Measurements from ENCODE around the gene ATG4D.

ATG4D gene

DNA sequence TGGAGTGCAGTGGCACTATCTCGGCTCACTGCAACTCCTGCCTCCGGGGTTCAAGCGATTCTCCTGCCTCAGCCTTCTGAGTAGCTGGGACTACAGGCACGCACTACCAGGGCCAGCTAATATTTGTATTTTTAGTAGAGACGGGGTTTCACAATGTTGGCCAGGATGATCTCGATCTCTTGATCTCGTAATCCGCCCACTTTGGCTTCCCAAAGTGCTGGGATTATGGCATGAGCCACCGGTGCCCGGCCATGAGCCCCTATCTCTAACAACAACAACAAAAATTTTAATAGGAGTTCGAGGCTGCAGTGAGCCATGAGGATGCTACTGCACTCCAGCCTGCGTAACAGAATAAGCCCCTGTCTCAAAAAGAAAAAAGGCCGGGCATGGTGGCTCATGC, 38.4 kb downstream of the ATG4D start:
- no peak for DNase-seq

DNA sequence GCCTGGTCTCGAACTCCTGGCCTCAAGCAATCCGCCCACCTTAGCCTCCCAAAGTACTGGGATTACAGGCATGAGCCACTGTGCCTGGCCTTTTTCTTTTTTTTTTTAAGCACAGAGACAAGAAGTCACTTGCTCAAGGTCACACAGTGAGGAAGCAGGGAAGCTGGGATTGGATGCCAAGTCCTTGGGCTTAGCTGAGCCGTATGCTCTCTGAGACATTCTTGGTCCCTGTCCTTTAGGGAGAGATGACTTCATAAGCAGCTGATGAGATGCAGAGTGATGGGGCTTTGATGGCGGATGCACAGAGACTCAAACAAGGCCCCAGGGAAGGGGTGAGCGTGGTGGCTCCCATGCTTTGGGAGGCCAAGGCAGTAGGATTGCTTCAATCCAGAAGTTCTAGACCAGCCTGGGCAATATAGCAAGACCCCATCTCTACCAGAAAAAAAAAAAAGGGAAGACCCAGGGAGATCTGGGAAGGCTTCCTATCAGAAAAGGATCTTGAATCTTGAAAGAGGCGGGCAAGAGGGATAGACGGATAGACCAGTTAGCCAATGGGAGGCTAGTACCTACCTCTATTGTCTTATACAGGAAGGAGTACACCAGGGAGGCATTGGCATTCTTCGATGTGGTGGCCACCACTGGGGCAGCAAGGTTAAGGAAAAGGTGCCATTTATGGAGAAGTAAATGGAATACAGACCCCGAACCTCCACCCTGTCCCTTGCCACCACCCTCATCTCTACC, 39.5 kb downstream of the ATG4D start:
- no peak for DNase-seq

DNA sequence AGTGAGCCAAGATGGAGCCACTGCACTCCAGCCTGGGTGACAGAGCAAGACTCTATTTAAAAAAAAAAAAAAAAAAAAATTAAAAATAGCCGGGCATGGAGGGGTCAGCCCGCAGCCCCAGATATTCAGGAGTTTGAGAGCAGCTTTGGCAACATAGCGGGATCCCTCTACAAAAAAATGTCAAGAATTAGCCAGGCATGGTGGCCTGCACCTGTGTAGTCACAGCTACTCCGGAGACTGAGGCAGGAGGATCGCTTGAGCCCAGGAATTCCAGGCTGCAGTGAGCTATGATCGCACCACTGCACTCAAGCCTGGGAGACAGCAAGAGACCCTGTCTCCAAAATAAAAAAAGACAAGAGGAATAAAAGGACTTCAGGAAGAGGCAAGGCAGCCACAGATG, 42.7 kb downstream of the ATG4D start:
- DNase-seq: no peak

DNA sequence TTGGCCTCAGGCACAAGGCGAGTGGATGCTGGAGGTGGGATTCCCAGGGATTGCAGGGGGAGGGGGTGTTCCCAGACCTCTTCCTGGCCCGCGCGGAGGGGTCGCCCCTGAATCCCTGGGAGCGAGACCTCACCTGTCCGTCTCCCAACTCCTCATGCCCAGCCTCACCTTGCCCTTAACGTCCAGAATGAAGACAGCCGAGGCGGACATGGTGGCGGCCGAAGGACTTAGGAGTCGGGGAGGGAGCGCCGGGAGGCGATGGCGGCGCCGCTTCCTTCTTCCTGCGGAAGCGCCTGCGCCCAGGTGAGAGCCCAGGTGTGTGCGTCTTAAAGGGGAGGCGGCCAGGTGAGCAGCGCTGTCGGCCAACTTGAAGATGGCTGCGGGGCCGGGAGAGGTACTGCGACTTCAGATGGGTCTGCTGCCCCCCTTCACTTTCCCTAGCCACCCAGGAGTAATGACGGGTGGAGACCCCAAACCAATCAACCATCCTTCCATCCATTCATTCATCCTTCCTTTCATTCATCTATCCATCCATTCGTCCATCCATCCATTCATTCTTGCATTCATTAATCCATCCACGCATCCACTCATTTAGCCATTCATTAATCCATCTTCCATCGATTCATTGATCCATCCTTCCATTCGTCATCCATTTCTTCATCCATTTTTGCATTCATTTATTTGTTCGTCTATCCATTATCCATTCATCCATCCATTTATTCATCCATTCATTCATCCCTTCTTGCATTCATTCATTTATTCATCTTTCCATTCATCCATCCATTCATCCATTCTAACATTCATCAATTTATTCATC, 43.5 kb downstream of the ATG4D start, which contains the start of gene AP1M2:
Gene AP1M2 (minus strand): TSS at position 291 of the 817 bp plus-strand sequence. CDS start 81 bp downstream, at position 210.
- DNase-seq: peak; percentile 20

DNA sequence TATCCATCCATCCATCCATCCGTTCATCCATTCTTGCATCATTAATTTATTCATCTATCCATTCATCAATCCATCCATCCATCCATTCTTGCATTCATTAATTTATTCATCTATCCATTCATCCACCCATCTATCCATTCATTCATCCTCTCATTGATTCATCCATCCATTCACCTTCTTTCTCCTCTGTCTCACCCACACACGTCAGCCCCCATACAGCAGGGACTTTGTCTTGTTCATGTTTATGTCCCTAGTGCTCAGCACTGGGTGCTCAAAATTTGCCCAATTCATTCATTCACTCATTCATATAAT, 44.1 kb downstream of the ATG4D start:
- no peak for DNase-seq

DNA sequence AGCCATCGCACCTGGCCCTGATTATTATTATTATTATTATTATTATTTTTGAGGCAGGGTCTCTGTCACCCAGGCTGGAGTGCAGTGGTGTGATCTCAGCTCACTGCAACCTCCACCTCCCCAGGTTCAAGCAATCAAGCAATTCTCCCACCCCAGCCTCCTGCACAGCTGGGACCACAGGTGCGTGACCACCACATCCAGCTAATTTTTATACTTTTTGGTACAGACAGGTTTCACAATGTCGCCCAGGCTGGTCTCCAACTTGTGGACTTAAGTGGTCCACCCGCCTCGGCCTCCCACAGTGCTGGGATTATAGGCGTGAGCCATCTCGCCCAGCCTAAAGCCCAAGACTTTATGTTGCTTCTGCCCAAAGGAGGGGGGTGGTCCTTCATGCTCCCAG, 49.4 kb downstream of the ATG4D start:
- no peak for DNase-seq

DNA sequence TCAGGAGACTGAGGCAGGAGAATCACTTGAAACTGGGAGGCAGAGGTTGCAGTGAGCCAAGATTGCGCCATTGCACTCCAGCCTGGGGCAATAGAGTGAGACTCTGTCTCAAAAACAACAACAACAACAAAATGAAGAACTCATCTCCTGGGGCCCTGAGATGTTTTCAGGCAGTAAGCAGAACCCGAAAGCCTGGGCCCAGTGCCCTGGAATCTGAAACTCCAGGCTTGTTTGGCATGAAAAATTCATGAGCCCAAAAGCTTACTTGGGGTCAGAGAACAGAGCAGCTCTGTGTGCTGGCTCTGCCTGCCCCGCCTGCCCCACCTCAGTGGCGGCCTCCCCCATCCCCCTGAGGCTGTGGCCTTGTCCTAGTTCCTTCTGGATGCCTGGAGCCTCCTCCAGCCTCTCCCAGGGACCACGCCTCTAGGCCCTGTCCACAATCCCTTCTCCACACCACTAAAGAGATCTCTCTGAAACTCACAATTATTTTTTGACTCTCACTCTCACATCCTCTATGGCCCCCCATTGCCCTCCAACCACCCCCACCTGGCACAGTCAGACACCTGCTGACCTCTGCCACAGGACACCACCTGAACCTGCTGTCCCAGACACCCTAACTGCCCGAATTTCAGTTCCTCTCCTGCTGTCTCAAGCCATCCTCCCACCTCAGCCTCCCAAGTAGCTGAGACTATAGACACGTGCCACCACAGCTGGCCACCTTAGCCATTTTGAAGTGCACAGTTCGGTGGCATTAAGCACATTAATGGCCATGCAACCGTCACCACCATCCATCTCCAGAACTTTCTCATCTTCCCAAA, 50.3 kb downstream of the ATG4D start:
- no peak for DNase-seq

DNA sequence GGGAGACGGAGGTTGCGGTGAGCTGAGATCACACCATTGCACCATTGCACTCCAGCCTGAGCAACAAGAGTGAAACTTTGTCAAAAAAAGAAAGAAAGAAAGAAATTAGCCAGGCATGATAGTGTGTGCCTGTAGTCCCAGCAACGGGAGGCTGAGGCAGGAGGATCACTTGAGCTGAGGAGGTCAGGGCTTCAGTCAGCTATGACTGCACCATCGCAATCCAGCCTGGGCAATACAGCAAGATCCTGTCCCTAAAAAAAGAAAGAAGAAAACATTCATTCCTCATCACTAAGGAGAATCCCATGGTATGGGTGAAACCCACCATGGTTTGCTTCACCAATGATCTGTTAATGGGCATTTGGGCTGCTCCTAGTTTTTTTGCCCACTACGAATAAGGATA, 56.4 kb downstream of the ATG4D start:
- no peak for DNase-seq

DNA sequence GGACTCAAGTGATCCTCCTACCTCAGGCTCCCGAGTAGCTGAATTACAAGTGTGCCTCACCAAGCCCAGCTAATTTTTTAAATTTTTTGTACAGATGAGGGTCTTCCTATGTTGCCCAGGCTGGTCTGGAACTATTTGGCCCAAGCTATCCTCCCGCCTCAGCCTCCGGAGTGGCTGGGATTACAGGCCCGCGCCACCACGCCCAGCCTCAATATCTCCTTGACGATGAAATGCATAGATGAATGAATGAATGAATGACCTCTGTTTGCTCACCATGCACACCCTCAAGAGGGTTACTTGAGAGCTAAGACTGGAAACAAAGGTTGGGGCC, 58.3 kb downstream of the ATG4D start:
- DNase-seq: no peak

DNA sequence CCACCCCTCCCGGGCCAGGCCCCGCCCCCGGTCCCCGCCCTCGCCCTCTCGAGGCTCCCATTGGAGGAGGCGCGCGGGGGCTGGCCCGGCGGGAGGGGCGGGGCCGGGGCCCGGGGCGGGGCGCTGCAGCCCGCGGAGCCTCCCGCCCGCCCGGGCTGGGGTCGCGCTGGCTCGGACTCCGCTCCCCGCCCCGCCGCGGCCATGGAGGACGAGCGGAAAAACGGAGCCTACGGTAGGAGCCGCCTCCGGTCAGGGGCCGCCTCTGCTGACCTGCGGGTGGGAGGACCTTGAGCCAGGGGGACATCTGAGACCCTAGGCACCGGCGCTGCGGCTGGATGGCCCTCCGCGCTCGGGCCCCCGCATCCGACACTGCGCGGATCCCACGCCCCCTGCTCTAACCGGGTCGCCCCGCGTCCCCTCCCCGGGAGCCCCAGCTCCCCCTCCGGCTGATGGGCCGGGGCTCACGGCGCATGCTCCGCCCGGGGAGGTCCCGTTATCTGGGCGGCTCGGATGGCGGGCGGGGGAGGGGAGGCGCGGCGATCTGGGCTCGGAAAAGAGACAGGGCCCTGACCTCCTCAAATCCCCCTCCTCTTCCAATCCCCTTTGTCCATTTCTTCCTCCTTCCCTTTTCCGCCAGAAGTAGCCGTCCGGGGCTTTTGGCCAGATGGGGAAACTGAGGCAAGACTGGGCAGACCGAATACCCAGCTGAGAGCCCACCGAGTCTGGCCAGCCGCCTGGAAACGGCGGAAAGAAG, 58.8 kb downstream of the ATG4D start:
- peak; percentile 45 for DNase-seq
